HepG2 (cell line): ENCODE measurements around the gene GNPNAT1. TPM values are rescaled to one million over a fixed set of nuclear protein-coding genes. Genes with fewer than 3 reads are reported as not detected.
A peak's percentile ranks its signal among the peaks of the same experiment; 100 is the strongest.

Experiments
- AGO1 ChIP-seq: fragments of 200-400 bp; formaldehyde crosslinking; IDR thresholded peaks from 2 replicates; pipeline ENCODE4 v1.6.1; 2017; ENCODE audit warnings: mild to moderate bottlenecking, low read depth, low read length, moderate library complexity; ENCODE audit not compliant: poor library complexity, severe bottlenecking
- FOXA1 ChIP-seq, 2 experiments: fragments of 450-650 bp in 1 of 2; sonication (generic) in 1 of 2; formaldehyde crosslinking in 1 of 2; IDR thresholded peaks; 2 replicates each; pipeline versions ENCODE4 v1.4.0 to v1.6.1; 2016 to 2020; ENCODE audit warnings: missing genetic modification reagents in 1 of 2
- JUND ChIP-seq: sonication (generic); formaldehyde crosslinking; IDR thresholded peaks from 2 replicates; pipeline ENCODE4 v1.8.0; 2022; ENCODE audit warnings: mild to moderate bottlenecking, missing genetic modification reagents
- SRSF4 ChIP-seq: fragments of 200-400 bp; formaldehyde crosslinking; IDR thresholded peaks from one replicate; pipeline ENCODE4 v1.6.1; 2018; ENCODE audit warnings: mild to moderate bottlenecking, low read depth, low read length, moderate library complexity; ENCODE audit not compliant: poor library complexity, severe bottlenecking
- ZNF629 ChIP-seq: sonication (generic); formaldehyde crosslinking; conservative IDR thresholded peaks from 2 replicates; pipeline ENCODE4 v1.5.0; 2020; ENCODE audit warnings: missing genetic modification reagents
- polyA plus RNA-seq, 8 experiments: library from polyadenylated mRNA; depleted of rRNA in 3 of 8; stranded (reverse) in 7 of 8; unstranded in 1 of 8; fragments of >200 nt; fragmentation: Illumina TruSeq in 4 of 8; extraction: Trizol in 4 of 8; gene quantifications; 2 replicates each; pipeline versions ENCODE4 v1.2.1 to v1.2.3, GENCODE V29; 2011 to 2016; ENCODE audit warnings: low read depth in 4 of 8, missing spikeins in 1 of 8, mixed read lengths in 1 of 8; ENCODE audit not compliant: insufficient read depth in 1 of 8
- total RNA-seq, 5 experiments: library from RNA; depleted of rRNA; stranded (reverse); fragments of >200 nt; fragmentation: Illumina TruSeq; extraction: Trizol; gene quantifications; 2 replicates each; pipeline ENCODE4 v1.2.3, GENCODE V29; 2016; ENCODE audit warnings: low read depth in 1 of 5
- TF ChIP-seq, protein P1 (sequence below): sonication (generic); formaldehyde crosslinking; IDR thresholded peaks from 2 replicates; pipeline ENCODE4 v1.5.1; 2020; ENCODE audit warnings: mild to moderate bottlenecking, moderate library complexity, missing genetic modification reagents
- TF ChIP-seq, protein P2 (sequence below): sonication (generic); formaldehyde crosslinking; IDR thresholded peaks from 2 replicates; pipeline ENCODE4 v1.5.0; 2020; ENCODE audit warnings: mild to moderate bottlenecking, missing genetic modification reagents
- TF ChIP-seq, protein P3 (sequence below): sonication (generic); formaldehyde crosslinking; IDR thresholded peaks from 2 replicates; pipeline ENCODE4 v1.8.1; 2023; ENCODE audit warnings: missing genetic modification reagents, inconsistent platforms, borderline replicate concordance
- TF ChIP-seq, protein P4 (sequence below): sonication (generic); formaldehyde crosslinking; IDR thresholded peaks from 2 replicates; pipeline ENCODE4 v1.4.0; 2020; ENCODE audit warnings: mild to moderate bottlenecking, low read depth, missing genetic modification reagents
- TF ChIP-seq, protein P5 (sequence below): sonication (generic); formaldehyde crosslinking; IDR thresholded peaks from 2 replicates; pipeline ENCODE4 v1.4.0; 2020; ENCODE audit warnings: mild to moderate bottlenecking, missing genetic modification reagents, borderline replicate concordance
- TF ChIP-seq, protein P6 (sequence below): sonication (generic); formaldehyde crosslinking; IDR thresholded peaks from 2 replicates; pipeline ENCODE4 v1.4.0; 2020; ENCODE audit warnings: missing genetic modification reagents
- TF ChIP-seq, protein P7 (sequence below): conservative IDR thresholded peaks from 2 replicates; pipeline ENCODE4 v1.6.1; 2018; ENCODE audit warnings: missing genetic modification reagents

GNPNAT1 gene
- total and polyA plus RNA-seq, 2 of the 13 experiments (the other 11 are each of a cell fraction or from before 2014, with no cell fraction given): 38.3 to 54.9 TPM

DNA sequence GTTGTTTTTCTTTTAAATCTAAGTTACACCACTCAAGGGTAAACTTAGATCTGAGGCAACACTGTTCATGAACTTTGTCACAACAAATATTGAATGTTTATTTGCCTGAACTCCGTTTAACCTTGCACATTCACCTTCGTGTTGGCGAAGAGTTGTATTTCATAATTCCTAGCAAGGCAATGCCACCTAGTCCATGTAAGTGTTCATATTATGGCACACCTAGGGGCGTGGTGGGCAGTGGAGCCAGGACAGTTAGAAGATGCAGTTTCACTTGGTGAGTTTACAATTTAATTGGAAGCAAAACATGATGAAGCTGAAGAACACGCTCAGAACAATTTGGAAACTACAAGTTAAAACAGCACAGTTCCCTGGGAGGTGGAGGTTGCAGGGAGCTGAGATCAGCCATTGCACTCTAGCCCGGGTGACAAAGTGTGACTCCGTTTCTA lies 30.4 kb upstream of the GNPNAT1 start (continued):
- TF ChIP-seq, protein P1, sequence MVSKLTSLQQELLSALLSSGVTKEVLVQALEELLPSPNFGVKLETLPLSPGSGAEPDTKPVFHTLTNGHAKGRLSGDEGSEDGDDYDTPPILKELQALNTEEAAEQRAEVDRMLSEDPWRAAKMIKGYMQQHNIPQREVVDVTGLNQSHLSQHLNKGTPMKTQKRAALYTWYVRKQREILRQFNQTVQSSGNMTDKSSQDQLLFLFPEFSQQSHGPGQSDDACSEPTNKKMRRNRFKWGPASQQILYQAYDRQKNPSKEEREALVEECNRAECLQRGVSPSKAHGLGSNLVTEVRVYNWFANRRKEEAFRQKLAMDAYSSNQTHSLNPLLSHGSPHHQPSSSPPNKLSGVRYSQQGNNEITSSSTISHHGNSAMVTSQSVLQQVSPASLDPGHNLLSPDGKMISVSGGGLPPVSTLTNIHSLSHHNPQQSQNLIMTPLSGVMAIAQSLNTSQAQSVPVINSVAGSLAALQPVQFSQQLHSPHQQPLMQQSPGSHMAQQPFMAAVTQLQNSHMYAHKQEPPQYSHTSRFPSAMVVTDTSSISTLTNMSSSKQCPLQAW (CRISPR knock-in tag): peak; percentile 67; the same call in 1 of the 2 replicates
- TF ChIP-seq, protein P2, sequence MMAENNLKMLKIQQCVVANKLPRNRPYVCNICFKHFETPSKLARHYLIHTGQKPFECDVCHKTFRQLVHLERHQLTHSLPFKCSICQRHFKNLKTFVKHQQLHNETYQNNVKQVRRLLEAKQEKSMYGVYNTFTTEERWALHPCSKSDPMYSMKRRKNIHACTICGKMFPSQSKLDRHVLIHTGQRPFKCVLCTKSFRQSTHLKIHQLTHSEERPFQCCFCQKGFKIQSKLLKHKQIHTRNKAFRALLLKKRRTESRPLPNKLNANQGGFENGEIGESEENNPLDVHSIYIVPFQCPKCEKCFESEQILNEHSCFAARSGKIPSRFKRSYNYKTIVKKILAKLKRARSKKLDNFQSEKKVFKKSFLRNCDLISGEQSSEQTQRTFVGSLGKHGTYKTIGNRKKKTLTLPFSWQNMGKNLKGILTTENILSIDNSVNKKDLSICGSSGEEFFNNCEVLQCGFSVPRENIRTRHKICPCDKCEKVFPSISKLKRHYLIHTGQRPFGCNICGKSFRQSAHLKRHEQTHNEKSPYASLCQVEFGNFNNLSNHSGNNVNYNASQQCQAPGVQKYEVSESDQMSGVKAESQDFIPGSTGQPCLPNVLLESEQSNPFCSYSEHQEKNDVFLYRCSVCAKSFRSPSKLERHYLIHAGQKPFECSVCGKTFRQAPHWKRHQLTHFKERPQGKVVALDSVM (CRISPR knock-in tag): peak; percentile 22; the same call in 1 of the 2 replicates
- TF ChIP-seq FOXA1 (IDR thresholded peaks at IDR 0.05) (peak; percentile 78), FOXA1 (CRISPR knock-in tag; IDR thresholded peaks at IDR 0.05) (peak; percentile 97), JUND (CRISPR knock-in tag) (peak; percentile 85), ZNF629 (CRISPR knock-in tag) (no peak), AGO1 (no peak), SRSF4 (no peak)
- TF ChIP-seq, protein P3, sequence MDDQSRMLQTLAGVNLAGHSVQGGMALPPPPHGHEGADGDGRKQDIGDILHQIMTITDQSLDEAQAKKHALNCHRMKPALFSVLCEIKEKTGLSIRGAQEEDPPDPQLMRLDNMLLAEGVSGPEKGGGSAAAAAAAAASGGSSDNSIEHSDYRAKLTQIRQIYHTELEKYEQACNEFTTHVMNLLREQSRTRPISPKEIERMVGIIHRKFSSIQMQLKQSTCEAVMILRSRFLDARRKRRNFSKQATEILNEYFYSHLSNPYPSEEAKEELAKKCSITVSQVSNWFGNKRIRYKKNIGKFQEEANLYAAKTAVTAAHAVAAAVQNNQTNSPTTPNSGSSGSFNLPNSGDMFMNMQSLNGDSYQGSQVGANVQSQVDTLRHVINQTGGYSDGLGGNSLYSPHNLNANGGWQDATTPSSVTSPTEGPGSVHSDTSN (CRISPR knock-in tag): no peak
- TF ChIP-seq, protein P4, sequence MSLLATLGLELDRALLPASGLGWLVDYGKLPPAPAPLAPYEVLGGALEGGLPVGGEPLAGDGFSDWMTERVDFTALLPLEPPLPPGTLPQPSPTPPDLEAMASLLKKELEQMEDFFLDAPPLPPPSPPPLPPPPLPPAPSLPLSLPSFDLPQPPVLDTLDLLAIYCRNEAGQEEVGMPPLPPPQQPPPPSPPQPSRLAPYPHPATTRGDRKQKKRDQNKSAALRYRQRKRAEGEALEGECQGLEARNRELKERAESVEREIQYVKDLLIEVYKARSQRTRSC (CRISPR knock-in tag): no peak
- TF ChIP-seq, protein P5, sequence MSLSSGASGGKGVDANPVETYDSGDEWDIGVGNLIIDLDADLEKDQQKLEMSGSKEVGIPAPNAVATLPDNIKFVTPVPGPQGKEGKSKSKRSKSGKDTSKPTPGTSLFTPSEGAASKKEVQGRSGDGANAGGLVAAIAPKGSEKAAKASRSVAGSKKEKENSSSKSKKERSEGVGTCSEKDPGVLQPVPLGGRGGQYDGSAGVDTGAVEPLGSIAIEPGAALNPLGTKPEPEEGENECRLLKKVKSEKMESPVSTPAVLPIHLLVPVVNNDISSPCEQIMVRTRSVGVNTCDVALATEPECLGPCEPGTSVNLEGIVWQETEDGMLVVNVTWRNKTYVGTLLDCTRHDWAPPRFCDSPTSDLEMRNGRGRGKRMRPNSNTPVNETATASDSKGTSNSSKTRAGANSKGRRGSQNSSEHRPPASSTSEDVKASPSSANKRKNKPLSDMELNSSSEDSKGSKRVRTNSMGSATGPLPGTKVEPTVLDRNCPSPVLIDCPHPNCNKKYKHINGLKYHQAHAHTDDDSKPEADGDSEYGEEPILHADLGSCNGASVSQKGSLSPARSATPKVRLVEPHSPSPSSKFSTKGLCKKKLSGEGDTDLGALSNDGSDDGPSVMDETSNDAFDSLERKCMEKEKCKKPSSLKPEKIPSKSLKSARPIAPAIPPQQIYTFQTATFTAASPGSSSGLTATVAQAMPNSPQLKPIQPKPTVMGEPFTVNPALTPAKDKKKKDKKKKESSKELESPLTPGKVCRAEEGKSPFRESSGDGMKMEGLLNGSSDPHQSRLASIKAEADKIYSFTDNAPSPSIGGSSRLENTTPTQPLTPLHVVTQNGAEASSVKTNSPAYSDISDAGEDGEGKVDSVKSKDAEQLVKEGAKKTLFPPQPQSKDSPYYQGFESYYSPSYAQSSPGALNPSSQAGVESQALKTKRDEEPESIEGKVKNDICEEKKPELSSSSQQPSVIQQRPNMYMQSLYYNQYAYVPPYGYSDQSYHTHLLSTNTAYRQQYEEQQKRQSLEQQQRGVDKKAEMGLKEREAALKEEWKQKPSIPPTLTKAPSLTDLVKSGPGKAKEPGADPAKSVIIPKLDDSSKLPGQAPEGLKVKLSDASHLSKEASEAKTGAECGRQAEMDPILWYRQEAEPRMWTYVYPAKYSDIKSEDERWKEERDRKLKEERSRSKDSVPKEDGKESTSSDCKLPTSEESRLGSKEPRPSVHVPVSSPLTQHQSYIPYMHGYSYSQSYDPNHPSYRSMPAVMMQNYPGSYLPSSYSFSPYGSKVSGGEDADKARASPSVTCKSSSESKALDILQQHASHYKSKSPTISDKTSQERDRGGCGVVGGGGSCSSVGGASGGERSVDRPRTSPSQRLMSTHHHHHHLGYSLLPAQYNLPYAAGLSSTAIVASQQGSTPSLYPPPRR (CRISPR knock-in tag): peak; percentile 97
- TF ChIP-seq, protein P6, sequence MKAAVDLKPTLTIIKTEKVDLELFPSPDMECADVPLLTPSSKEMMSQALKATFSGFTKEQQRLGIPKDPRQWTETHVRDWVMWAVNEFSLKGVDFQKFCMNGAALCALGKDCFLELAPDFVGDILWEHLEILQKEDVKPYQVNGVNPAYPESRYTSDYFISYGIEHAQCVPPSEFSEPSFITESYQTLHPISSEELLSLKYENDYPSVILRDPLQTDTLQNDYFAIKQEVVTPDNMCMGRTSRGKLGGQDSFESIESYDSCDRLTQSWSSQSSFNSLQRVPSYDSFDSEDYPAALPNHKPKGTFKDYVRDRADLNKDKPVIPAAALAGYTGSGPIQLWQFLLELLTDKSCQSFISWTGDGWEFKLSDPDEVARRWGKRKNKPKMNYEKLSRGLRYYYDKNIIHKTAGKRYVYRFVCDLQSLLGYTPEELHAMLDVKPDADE (CRISPR knock-in tag): no peak
- TF ChIP-seq, protein P7, sequence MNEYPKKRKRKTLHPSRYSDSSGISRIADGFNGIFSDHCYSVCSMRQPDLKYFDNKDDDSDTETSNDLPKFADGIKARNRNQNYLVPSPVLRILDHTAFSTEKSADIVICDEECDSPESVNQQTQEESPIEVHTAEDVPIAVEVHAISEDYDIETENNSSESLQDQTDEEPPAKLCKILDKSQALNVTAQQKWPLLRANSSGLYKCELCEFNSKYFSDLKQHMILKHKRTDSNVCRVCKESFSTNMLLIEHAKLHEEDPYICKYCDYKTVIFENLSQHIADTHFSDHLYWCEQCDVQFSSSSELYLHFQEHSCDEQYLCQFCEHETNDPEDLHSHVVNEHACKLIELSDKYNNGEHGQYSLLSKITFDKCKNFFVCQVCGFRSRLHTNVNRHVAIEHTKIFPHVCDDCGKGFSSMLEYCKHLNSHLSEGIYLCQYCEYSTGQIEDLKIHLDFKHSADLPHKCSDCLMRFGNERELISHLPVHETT (CRISPR knock-in tag): peak; percentile 76
